GM19023 (cell line): ENCODE results near the gene ROR1.

ENCODE experiments used
- ATAC-seq: cut with Tn5 transposase; IDR thresholded peaks from one replicate; pipeline ENCODE4 v1.9.1; 2021; ENCODE audit warnings: mild to moderate bottlenecking, moderate library complexity; ENCODE audit not compliant: unreplicated experiment

ROR1 gene

GRCh38 chr1:64162151-64162550 lies 388.3 kb downstream of the ROR1 start:
- no peak for ATAC-seq

GRCh38 chr1:64162804-64163203 lies 389.0 kb downstream of the ROR1 start:
- ATAC-seq: no peak

GRCh38 chr1:64163431-64163830 lies 389.6 kb downstream of the ROR1 start:
- no peak for ATAC-seq

- ATAC-seq: no peak
Observed at GRCh38 chr1:64163970-64164369, 390.2 kb downstream of the ROR1 start.

- no peak for ATAC-seq
Observed at GRCh38 chr1:64166629-64167028, 392.8 kb downstream of the ROR1 start.

- no peak for ATAC-seq
Observed at GRCh38 chr1:64167176-64167575, 393.4 kb downstream of the ROR1 start.

- no peak for ATAC-seq
Observed at GRCh38 chr1:64171246-64171645, 397.4 kb downstream of the ROR1 start.

GRCh38 chr1:64171797-64172281 lies 398.0 kb downstream of the ROR1 start:
- no peak for ATAC-seq

GRCh38 chr1:64172458-64172983 lies 398.7 kb downstream of the ROR1 start:
- no peak for ATAC-seq

- no peak for ATAC-seq
Observed at GRCh38 chr1:64173336-64173940, 399.6 kb downstream of the ROR1 start.

- no peak for ATAC-seq
Observed at GRCh38 chr1:64175639-64176038, 401.8 kb downstream of the ROR1 start.

- ATAC-seq: no peak
Observed at GRCh38 chr1:64176659-64177058, 402.8 kb downstream of the ROR1 start.

- no peak for ATAC-seq
Observed at GRCh38 chr1:64179588-64179987, 405.8 kb downstream of the ROR1 start.

- ATAC-seq: no peak
Observed at GRCh38 chr1:64182207-64182606, 408.4 kb downstream of the ROR1 start.

- no peak for ATAC-seq
Observed at GRCh38 chr1:64183395-64184002, 409.7 kb downstream of the ROR1 start.

GRCh38 chr1:64184003-64184440 lies 410.2 kb downstream of the ROR1 start:
- no peak for ATAC-seq

- no peak for ATAC-seq
Observed at GRCh38 chr1:64186138-64186897, 412.5 kb downstream of the ROR1 start.

GRCh38 chr1:64186898-64187280 lies 413.1 kb downstream of the ROR1 start:
- ATAC-seq: no peak

- ATAC-seq: no peak
Observed at GRCh38 chr1:64187646-64188045, 413.8 kb downstream of the ROR1 start.

- ATAC-seq: no peak
Observed at GRCh38 chr1:64192290-64192689, 418.5 kb downstream of the ROR1 start.

GRCh38 chr1:64194168-64195080 lies 420.6 kb downstream of the ROR1 start:
- ATAC-seq: no peak
